ENCODE results near the gene NEO1. TPM values are rescaled to one million over a fixed set of nuclear protein-coding genes. Genes with fewer than 3 reads are reported as not detected.

NEO1 gene
- total and polyA plus RNA-seq, 9 donors, result 19.6 to 49.7 (median 37.1) TPM

DNA sequence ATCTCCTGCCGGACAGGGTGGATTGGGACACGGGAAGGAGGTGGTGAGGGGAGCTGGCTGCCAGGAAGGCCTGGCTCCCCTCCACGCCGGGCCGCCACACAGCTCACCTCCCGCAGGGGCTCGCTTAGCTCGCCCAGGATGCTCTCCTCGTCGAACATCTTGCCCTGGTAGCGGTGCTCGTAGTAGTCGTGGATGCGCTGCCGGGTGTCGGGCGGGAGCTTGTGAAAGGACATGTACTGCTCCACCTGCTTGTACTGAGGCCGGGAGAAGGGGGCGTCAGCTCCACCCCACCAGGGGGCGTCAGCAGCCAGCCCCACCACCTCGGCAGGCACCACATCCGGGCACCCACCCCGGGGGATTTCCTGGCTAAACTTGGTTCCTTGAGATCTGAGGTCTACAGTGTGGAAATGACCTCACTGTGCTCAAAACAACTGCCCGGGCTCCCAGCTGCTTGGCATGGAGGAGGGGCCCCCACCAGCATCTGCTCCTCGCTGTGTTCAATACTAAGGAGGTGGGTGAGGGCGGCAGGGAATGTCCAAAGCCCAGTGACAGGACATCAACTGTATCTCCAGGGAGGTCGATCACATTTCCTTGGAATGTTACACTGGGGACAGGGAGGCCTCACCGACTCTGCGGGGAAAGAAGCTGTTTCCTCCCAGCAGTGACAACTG, 273.1 kb downstream of the NEO1 start:
- H3K27me3 ChIP-seq (ENCODE audit: control insufficient read depth, insufficient read depth, low read length), result peaks cover under 1% of the 10 kb centered on the region
- no peaks in the 10 kb centered on the region for H3K36me3 ChIP-seq (ENCODE audit: control insufficient read depth, insufficient read depth, low read length)
- H3K27ac ChIP-seq (ENCODE audit: low read length), result no peak overlapping the region
- peaks cover 22% of the 10 kb centered on the region for H3K4me1 ChIP-seq (ENCODE audit: control insufficient read depth, insufficient read depth, low read length)
- no peaks in the 10 kb centered on the region for H3K9me3 ChIP-seq (replicated peaks; ENCODE audit: control insufficient read depth, low read depth, low read length)
- no peak overlapping the region for H3K4me3 ChIP-seq (ENCODE audit: low read length)
- DNase-seq, result peak; percentile 7
- 76% methylated on average over 25 of the region's 29 CpGs for WGBS (ENCODE audit: insufficient coverage)

GRCh38 chr15:73326157-73326556, 273.9 kb downstream of the NEO1 start:
- DNase-seq, result peak; percentile 16
- no peaks in the 10 kb centered on the region for H3K36me3 ChIP-seq (ENCODE audit: control insufficient read depth, insufficient read depth, low read length)
- H3K27ac ChIP-seq (ENCODE audit: low read length), result no peak overlapping the region
- no peaks in the 10 kb centered on the region for H3K9me3 ChIP-seq (replicated peaks; ENCODE audit: control insufficient read depth, low read depth, low read length)
- no peaks in the 10 kb centered on the region for H3K27me3 ChIP-seq (ENCODE audit: control insufficient read depth, insufficient read depth, low read length)
- H3K4me3 ChIP-seq (ENCODE audit: low read length), result no peak overlapping the region
- H3K4me1 ChIP-seq (ENCODE audit: control insufficient read depth, insufficient read depth, low read length), result peaks cover 30% of the 10 kb centered on the region
- no CpG with 5 or more reads among the region's 4 CpGs for WGBS (ENCODE audit: insufficient coverage)

- no peak for DNase-seq
- H3K27ac ChIP-seq (ENCODE audit: low read length), result no peak overlapping the region
- H3K9me3 ChIP-seq (replicated peaks; ENCODE audit: control insufficient read depth, low read depth, low read length), result no peaks in the 10 kb centered on the region
- no peak overlapping the region for H3K4me3 ChIP-seq (ENCODE audit: low read length)
- no peaks in the 10 kb centered on the region for H3K36me3 ChIP-seq (ENCODE audit: control insufficient read depth, insufficient read depth, low read length)
- WGBS (ENCODE audit: insufficient coverage), result 72% methylated on average over 12 of the region's 12 CpGs
- H3K27me3 ChIP-seq (ENCODE audit: control insufficient read depth, insufficient read depth, low read length), result no peaks in the 10 kb centered on the region
- peaks cover 27% of the 10 kb centered on the region for H3K4me1 ChIP-seq (ENCODE audit: control insufficient read depth, insufficient read depth, low read length)
Measured at GRCh38 chr15:73328149-73328820, 276.0 kb downstream of the NEO1 start.

- H3K27ac ChIP-seq (ENCODE audit: low read length), result no peak overlapping the region
- H3K4me3 ChIP-seq (ENCODE audit: low read length), result no peak overlapping the region
- DNase-seq, result no peak
- 83% methylated on average over 9 of the region's 10 CpGs for WGBS (ENCODE audit: insufficient coverage)
- no peaks in the 10 kb centered on the region for H3K36me3 ChIP-seq (ENCODE audit: control insufficient read depth, insufficient read depth, low read length)
- no peaks in the 10 kb centered on the region for H3K27me3 ChIP-seq (ENCODE audit: control insufficient read depth, insufficient read depth, low read length)
- no peaks in the 10 kb centered on the region for H3K9me3 ChIP-seq (replicated peaks; ENCODE audit: control insufficient read depth, low read depth, low read length)
- peaks cover 27% of the 10 kb centered on the region for H3K4me1 ChIP-seq (ENCODE audit: control insufficient read depth, insufficient read depth, low read length)
Measured at GRCh38 chr15:73328981-73329380, 276.7 kb downstream of the NEO1 start.

DNA sequence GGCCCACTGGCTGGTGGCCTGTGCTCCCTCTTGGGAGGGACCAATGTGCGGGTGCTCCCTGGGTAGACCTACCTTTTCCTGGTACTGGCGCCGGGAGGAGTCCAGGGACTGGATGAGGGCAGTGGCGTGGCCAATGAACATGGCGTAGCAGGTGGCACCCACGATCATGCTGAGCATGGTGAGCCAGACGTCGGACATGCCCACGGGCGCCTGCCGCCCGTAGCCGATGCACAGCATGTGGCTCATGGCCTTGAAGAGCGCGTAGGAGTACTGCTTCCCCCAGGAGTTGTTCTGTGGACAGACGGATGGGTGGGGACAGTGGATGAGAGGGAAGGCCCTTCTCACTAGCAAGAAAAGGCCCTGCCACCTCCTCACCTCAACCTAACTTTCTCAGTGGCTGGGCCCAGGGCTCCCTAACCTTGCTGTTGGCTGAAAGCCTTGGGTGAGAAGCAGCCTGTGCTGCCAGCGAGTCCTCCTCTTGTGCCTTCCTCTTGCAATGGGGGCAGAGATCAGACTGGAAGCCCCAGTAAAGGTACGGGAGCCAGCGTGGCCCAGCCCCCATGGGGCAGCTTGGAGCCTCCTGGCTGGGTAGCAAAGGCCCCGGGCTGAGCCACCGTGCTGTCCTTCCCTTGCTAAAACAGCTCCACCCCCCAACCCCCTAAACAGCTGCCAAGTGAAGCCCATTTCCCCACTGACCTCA, 277.4 kb downstream of the NEO1 start:
- no peak for DNase-seq
- H3K27me3 ChIP-seq (ENCODE audit: control insufficient read depth, insufficient read depth, low read length), result no peaks in the 10 kb centered on the region
- 70% methylated on average over 11 of the region's 21 CpGs for WGBS (ENCODE audit: insufficient coverage)
- no peaks in the 10 kb centered on the region for H3K9me3 ChIP-seq (replicated peaks; ENCODE audit: control insufficient read depth, low read depth, low read length)
- H3K4me1 ChIP-seq (ENCODE audit: control insufficient read depth, insufficient read depth, low read length), result peaks cover 27% of the 10 kb centered on the region
- H3K36me3 ChIP-seq (ENCODE audit: control insufficient read depth, insufficient read depth, low read length), result no peaks in the 10 kb centered on the region
- no peak overlapping the region for H3K27ac ChIP-seq (ENCODE audit: low read length)
- no peak overlapping the region for H3K4me3 ChIP-seq (ENCODE audit: low read length)

GRCh38 chr15:73330206-73331051, 278.2 kb downstream of the NEO1 start:
- Histone ChIP-seq H3K27ac (ENCODE audit: low read length) (no peak overlapping the region), H3K27me3 (ENCODE audit: control insufficient read depth, insufficient read depth, low read length) (no peaks in the 10 kb centered on the region), H3K4me3 (ENCODE audit: low read length) (no peak overlapping the region), H3K9me3 (replicated peaks; ENCODE audit: control insufficient read depth, low read depth, low read length) (no peaks in the 10 kb centered on the region), H3K4me1 (ENCODE audit: control insufficient read depth, insufficient read depth, low read length) (peaks cover 23% of the 10 kb centered on the region), H3K36me3 (ENCODE audit: control insufficient read depth, insufficient read depth, low read length) (no peaks in the 10 kb centered on the region)
- 47% methylated on average over 7 of the region's 15 CpGs for WGBS (ENCODE audit: insufficient coverage)
- peak; percentile 22 for DNase-seq

DNA sequence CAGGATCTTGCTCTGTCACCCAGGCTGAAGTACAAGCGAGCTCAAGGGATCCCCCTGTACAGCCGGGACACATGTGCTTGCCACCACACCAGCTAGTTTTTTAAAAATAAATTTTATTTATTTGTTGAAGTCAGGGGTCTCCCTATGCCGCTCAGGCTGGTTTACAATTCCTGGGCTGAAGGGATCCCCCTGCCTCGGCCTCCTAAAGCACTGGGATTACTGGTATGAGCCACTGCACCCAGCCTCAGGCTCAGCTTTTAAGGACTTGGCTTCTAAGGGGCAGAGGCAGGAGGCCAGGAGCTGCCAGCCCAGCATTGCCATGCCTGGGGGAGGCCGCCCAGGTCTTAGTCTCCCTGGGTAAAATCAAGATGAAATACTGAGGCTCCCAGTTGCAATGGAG, 279.2 kb downstream of the NEO1 start:
- DNase-seq, result no peak
- Histone ChIP-seq H3K27ac (ENCODE audit: low read length) (no peak overlapping the region), H3K36me3 (ENCODE audit: control insufficient read depth, insufficient read depth, low read length) (no peaks in the 10 kb centered on the region), H3K27me3 (ENCODE audit: control insufficient read depth, insufficient read depth, low read length) (no peaks in the 10 kb centered on the region), H3K4me3 (ENCODE audit: low read length) (no peak overlapping the region), H3K9me3 (replicated peaks; ENCODE audit: control insufficient read depth, low read depth, low read length) (no peaks in the 10 kb centered on the region), H3K4me1 (ENCODE audit: control insufficient read depth, insufficient read depth, low read length) (peaks cover 13% of the 10 kb centered on the region)
- WGBS (ENCODE audit: insufficient coverage), result 80% methylated on average over 2 of the region's 5 CpGs

- no peak overlapping the region for H3K27ac ChIP-seq (ENCODE audit: low read length)
- H3K27me3 ChIP-seq (ENCODE audit: control insufficient read depth, insufficient read depth, low read length), result no peaks in the 10 kb centered on the region
- no peak overlapping the region for H3K4me3 ChIP-seq (ENCODE audit: low read length)
- no peaks in the 10 kb centered on the region for H3K9me3 ChIP-seq (replicated peaks; ENCODE audit: control insufficient read depth, low read depth, low read length)
- no peaks in the 10 kb centered on the region for H3K36me3 ChIP-seq (ENCODE audit: control insufficient read depth, insufficient read depth, low read length)
- peaks cover 13% of the 10 kb centered on the region for H3K4me1 ChIP-seq (ENCODE audit: control insufficient read depth, insufficient read depth, low read length)
- DNase-seq, result no peak
- WGBS (ENCODE audit: insufficient coverage), result 89% methylated on average over 17 of the region's 19 CpGs
Measured at GRCh38 chr15:73331991-73332925, 280.0 kb downstream of the NEO1 start.

GRCh38 chr15:73333001-73333400, 280.7 kb downstream of the NEO1 start:
- no peaks in the 10 kb centered on the region for H3K36me3 ChIP-seq (ENCODE audit: control insufficient read depth, insufficient read depth, low read length)
- no peaks in the 10 kb centered on the region for H3K9me3 ChIP-seq (replicated peaks; ENCODE audit: control insufficient read depth, low read depth, low read length)
- no peaks in the 10 kb centered on the region for H3K27me3 ChIP-seq (ENCODE audit: control insufficient read depth, insufficient read depth, low read length)
- no CpG with 5 or more reads among the region's 2 CpGs for WGBS (ENCODE audit: insufficient coverage)
- H3K4me1 ChIP-seq (ENCODE audit: control insufficient read depth, insufficient read depth, low read length), result peaks cover 13% of the 10 kb centered on the region
- DNase-seq, result no peak
- H3K4me3 ChIP-seq (ENCODE audit: low read length), result no peak overlapping the region
- H3K27ac ChIP-seq (ENCODE audit: low read length), result no peak overlapping the region

All from muscle of leg (tissue), 11 donors.